ENCODE results near the gene ZNF264.
"Not testable (repeated sequence)": the region's sequence is repeated elsewhere in the genome, so short reads cannot be mapped to it uniquely, and the experiment has no call there.

Gene ZNF264

GRCh38 chr19:57245959-57246358, 54.7 kb downstream of the ZNF264 start:
- DNase-seq = no peak

- DNase-seq = no peak
Measured at GRCh38 chr19:57248646-57249045, 57.3 kb downstream of the ZNF264 start.

- DNase-seq = no peak
Measured at GRCh38 chr19:57249329-57249728, 58.0 kb downstream of the ZNF264 start.

GRCh38 chr19:57253767-57254166, 62.5 kb downstream of the ZNF264 start:
- not testable (repeated sequence) for DNase-seq

GRCh38 chr19:57262044-57262443, 70.7 kb downstream of the ZNF264 start:
- DNase-seq = no peak

GRCh38 chr19:57263244-57263741, 72.0 kb downstream of the ZNF264 start:
- no peak for DNase-seq

- no peak for DNase-seq
Measured at GRCh38 chr19:57267291-57267690, 76.0 kb downstream of the ZNF264 start.

GRCh38 chr19:57269515-57270250, 78.4 kb downstream of the ZNF264 start:
- no peak for DNase-seq

- DNase-seq = no peak
Measured at GRCh38 chr19:57271280-57271679, 80.0 kb downstream of the ZNF264 start.
